Stomach (tissue), 9 donors: ENCODE measurements around the gene SENP1. TPM values are rescaled to one million over a fixed set of nuclear protein-coding genes. Genes with fewer than 3 reads are reported as not detected.

Source experiments
- DNase-seq, 2 donors: peaks; one replicate each; pipeline versions ENCODE4 v3.0.0 to v3.0.0-alpha.2; 2013 to 2019
- H3K27ac ChIP-seq, 5 donors: fragments of 200-600 bp in 4 of 5; sonication (generic) in 4 of 5; one replicate each; pipeline ENCODE4 v1.5.1; 2013 to 2019; ENCODE audit warnings: mild to moderate bottlenecking in 1 of 5, moderate library complexity in 1 of 5
- H3K27me3 ChIP-seq, 3 donors: fragments of 200-600 bp; sonication (generic); one replicate each; pipeline ENCODE4 v1.5.1; 2017 to 2019; ENCODE audit warnings: mixed run types in 1 of 3
- H3K36me3 ChIP-seq, 4 donors: fragments of 200-600 bp; sonication (generic); 1 replicate in 3 of 4; 2 replicates in 1 of 4; pipeline ENCODE4 v1.5.1; 2016 to 2019
- H3K4me1 ChIP-seq, 4 donors: fragments of 200-600 bp; sonication (generic); one replicate each; pipeline ENCODE4 v1.5.1; 2016 to 2019
- H3K4me3 ChIP-seq, 4 donors: fragments of 200-600 bp; sonication (generic) in 3 of 4; one replicate each; pipeline ENCODE4 v1.5.1; 2016 to 2019; ENCODE audit warnings: mild to moderate bottlenecking in 1 of 4
- H3K9me3 ChIP-seq, 4 donors: fragments of 200-600 bp; sonication (generic); one replicate each; pipeline ENCODE4 v1.5.1; 2016 to 2019
- CTCF ChIP-seq, 7 experiments: fragments of 450-650 bp in 4 of 7; fragments of 200-600 bp in 3 of 7; sonication (generic) in 3 of 7; IDR thresholded peaks; one replicate each; pipeline ENCODE4 v1.5.1; 2016 to 2019; ENCODE audit warnings: antibody characterized with exemption in 7 of 7, control low read depth in 2 of 7, mild to moderate bottlenecking in 1 of 7
- EP300 ChIP-seq: sonication (generic); formaldehyde crosslinking; IDR thresholded peaks from one replicate; pipeline ENCODE4 v1.6.1; 2017; ENCODE audit warnings: antibody characterized with exemption
- POLR2A ChIP-seq, 4 donors: fragments of 450-650 bp; IDR thresholded peaks; one replicate each; pipeline ENCODE4 v1.6.1; 2016; ENCODE audit warnings: antibody characterized with exemption in 4 of 4, control low read depth in 2 of 4, mild to moderate bottlenecking in 1 of 4, moderate library complexity in 1 of 4
- POLR2AphosphoS5 ChIP-seq, 3 donors: sonication (generic); formaldehyde crosslinking; IDR thresholded peaks; one replicate each; pipeline ENCODE4 v1.6.1; 2016; ENCODE audit warnings: antibody characterized with exemption in 3 of 3
- WGBS, 5 donors: extraction: QIAGEN DNeasy Blood & Tissue Kit in 3 of 5; methylation state at CpG; one replicate each; pipeline versions ENCODE4 v1.1.5 to v1.1.7; 2013 to 2018; 5-methylcytosine and 5-hydroxymethylcytosine counted together
- intact Hi-C: fragments of 100-400 bp; cut with DNase I; formaldehyde crosslinking; loops from one replicate; pipeline ENCODE4 v1.15.1; 2023; ENCODE audit warnings: low total_unique reads
- polyA plus RNA-seq, 3 donors: library from polyadenylated mRNA; stranded (reverse); fragments of 200-250 nt; gene quantifications; one replicate each; pipeline ENCODE4 v1.2.3, GENCODE V29; 2013
- total RNA-seq, 5 donors: library from RNA; depleted of rRNA; stranded (reverse); fragments of >200 nt; gene quantifications; one replicate each; pipeline versions ENCODE4 v1.1.0 to v1.2.3, GENCODE V29; 2014 to 2016
- donor health status: healthy with polysubstance abuse.
- donor health status: Bipolar disorder and iron deficiency.
- donor health status: healthy.

Gene SENP1
- total and polyA plus RNA-seq, 8 donors = 2.9 to 27.5 (median 10.6) TPM

GRCh38 chr12:48022676-48023385 is 83.0 kb downstream of the SENP1 start:
- Histone ChIP-seq H3K27ac (peak overlapping the region; percentile 31 to 65 (median 62)), H3K36me3 (no peaks in the 10 kb centered on the region), H3K27me3 (peaks cover 0 to 22% (median 0%) of the 10 kb centered on the region in 3 donors), H3K9me3 (no peaks in the 10 kb centered on the region), H3K4me3 (no peak overlapping the region), H3K4me1 (peaks cover 19 to 31% (median 22%) of the 10 kb centered on the region in 4 donors)
- intact Hi-C loops = no loop called here
- 52 to 61% (median 53%) methylated on average over 7 of the region's 7 CpGs for WGBS, 5 donors
- TF ChIP-seq POLR2AphosphoS5 (IDR thresholded peaks at IDR 0.05) (peak in 1 of 3 donors; percentile 2), POLR2A (IDR thresholded peaks at IDR 0.05) (no peak), CTCF (IDR thresholded peaks at IDR 0.05) (no peak), EP300 (no peak)
- DNase-seq = peak; percentile 50 to 65

- DNase-seq = no peak
- intact Hi-C loops = no loop called here
- no peaks in the 10 kb centered on the region for H3K36me3 ChIP-seq
Observed at GRCh38 chr12:48022180-48022521, 83.7 kb downstream of the SENP1 start.

DNA sequence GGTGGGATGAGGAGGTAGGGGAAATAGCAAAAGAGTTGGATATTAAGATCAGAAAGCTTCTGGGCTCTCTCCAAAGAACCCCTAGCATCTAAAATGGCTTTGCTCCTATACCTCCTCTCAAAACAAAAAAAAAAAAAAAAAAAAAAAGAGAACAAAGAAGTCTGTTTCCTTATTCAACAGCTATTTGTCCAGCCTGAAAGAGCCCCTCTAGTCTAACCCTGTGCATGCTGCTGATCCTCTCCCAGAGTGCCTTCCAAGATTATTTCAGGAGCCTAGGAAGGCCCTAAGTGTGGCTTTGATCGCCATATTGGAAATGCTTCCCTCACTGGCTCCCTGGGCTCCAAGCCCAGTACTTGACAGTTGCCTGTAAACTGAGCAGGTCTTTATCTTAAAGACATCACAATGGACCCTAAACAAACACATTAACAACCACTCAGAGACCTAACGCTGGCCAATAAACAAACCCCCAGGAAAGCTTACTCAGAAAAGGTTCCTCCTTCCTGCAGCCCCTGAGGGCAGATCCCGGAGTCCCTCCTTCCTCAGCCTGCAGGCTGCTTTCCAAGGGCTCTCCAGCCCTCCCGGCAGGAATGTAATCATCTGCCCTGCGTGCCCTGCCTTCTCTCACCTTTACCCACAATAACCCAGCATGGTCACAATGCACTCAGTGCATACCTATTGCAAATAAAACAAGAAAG is 84.2 kb downstream of the SENP1 start:
- 13 to 36% (median 18%) methylated on average over 5 of the region's 5 CpGs for WGBS, 5 donors
- peaks cover 19 to 31% (median 22%) of the 10 kb centered on the region in 4 donors for H3K4me1 ChIP-seq
- peaks cover 0 to 22% (median 0%) of the 10 kb centered on the region in 3 donors for H3K27me3 ChIP-seq
- H3K9me3 ChIP-seq = no peaks in the 10 kb centered on the region
- H3K36me3 ChIP-seq = no peaks in the 10 kb centered on the region
- TF ChIP-seq CTCF (IDR thresholded peaks at IDR 0.05) = no peak
- TF ChIP-seq POLR2A (IDR thresholded peaks at IDR 0.05) = no peak
- H3K4me3 ChIP-seq = no peak overlapping the region
- peak; percentile 55 to 70 for DNase-seq
- H3K27ac ChIP-seq = peak overlapping the region in 3 of 5 donors; percentile 2 to 65 (median 38)
- intact Hi-C loops = no loop called here

More at GRCh38 chr12:48022180-48022521, 83.7 kb downstream of the SENP1 start:
- no peaks in the 10 kb centered on the region for H3K9me3 ChIP-seq
- peaks cover 0 to 20% (median 0%) of the 10 kb centered on the region in 3 donors for H3K27me3 ChIP-seq
- peak overlapping the region in 3 of 5 donors; percentile 2 to 65 (median 25) for H3K27ac ChIP-seq
- no peak overlapping the region for H3K4me3 ChIP-seq
- TF ChIP-seq POLR2A (IDR thresholded peaks at IDR 0.05) = no peak
- TF ChIP-seq POLR2AphosphoS5 (IDR thresholded peaks at IDR 0.05) = no peak
- no peak for TF ChIP-seq EP300
- no peak for TF ChIP-seq CTCF (IDR thresholded peaks at IDR 0.05)
- H3K4me1 ChIP-seq = peaks cover 19 to 31% (median 22%) of the 10 kb centered on the region in 4 donors
- 31 to 56% (median 40%) methylated on average over 3 of the region's 3 CpGs for WGBS, 5 donors

- Histone ChIP-seq H3K27me3 (peaks cover 0 to 29% (median 0%) of the 10 kb centered on the region in 3 donors), H3K9me3 (no peaks in the 10 kb centered on the region), H3K36me3 (no peaks in the 10 kb centered on the region), H3K4me1 (peaks cover 19 to 31% (median 22%) of the 10 kb centered on the region in 4 donors), H3K4me3 (no peak overlapping the region), H3K27ac (no peak overlapping the region)
- WGBS, 5 donors = 21 to 51% (median 38%) methylated on average over 3 of the region's 3 CpGs
- TF ChIP-seq POLR2A (IDR thresholded peaks at IDR 0.05) (no peak), EP300 (no peak), CTCF (IDR thresholded peaks at IDR 0.05) (no peak), POLR2AphosphoS5 (IDR thresholded peaks at IDR 0.05) (no peak)
- DNase-seq = no peak
- intact Hi-C loops = no loop called here
Observed at GRCh38 chr12:48019639-48020265, 86.1 kb downstream of the SENP1 start.
